Smooth muscle cell (in vitro differentiated cells): ENCODE data around the gene KIRREL3. TPM values are rescaled to one million over a fixed set of nuclear protein-coding genes. Genes with fewer than 3 reads are reported as not detected.

ENCODE experiments used
- DNase-seq: peaks from one replicate; lab custom pipeline; 2025; ENCODE audit not compliant: unreplicated experiment; lab: John Stamatoyannopoulos, UW
- H2AFZ ChIP-seq: fragments of 200-600 bp; sonication (generic); 2 replicates; pipeline ENCODE4 v1.6.0; 2016; ENCODE audit warnings: antibody characterized with exemption, low read depth, mild to moderate bottlenecking
- H3F3A ChIP-seq: fragments of 200-600 bp; sonication (generic); 2 replicates; pipeline ENCODE4 v1.6.0; 2017; ENCODE audit warnings: antibody characterized with exemption, low read depth
- H3K27ac ChIP-seq: fragments of 200-600 bp; sonication (generic); 2 replicates; pipeline ENCODE4 v1.5.1; 2016; ENCODE audit warnings: low read depth, mild to moderate bottlenecking
- H3K27me3 ChIP-seq: fragments of 200-600 bp; sonication (generic); 2 replicates; pipeline ENCODE4 v1.6.1; 2016; ENCODE audit warnings: low read depth, mild to moderate bottlenecking
- H3K36me3 ChIP-seq: fragments of 200-600 bp; sonication (generic); 2 replicates; pipeline ENCODE4 v1.5.1; 2016; ENCODE audit warnings: low read depth
- H3K4me1 ChIP-seq: fragments of 200-600 bp; sonication (generic); 2 replicates; pipeline ENCODE4 v1.5.1; 2016; ENCODE audit warnings: low read depth
- H3K4me2 ChIP-seq: fragments of 200-600 bp; sonication (generic); 2 replicates; pipeline ENCODE4 v1.6.0; 2016; ENCODE audit warnings: mild to moderate bottlenecking
- H3K4me3 ChIP-seq: fragments of 200-600 bp; sonication (generic); 2 replicates; pipeline ENCODE4 v1.5.1; 2016; ENCODE audit warnings: mild to moderate bottlenecking
- H3K79me2 ChIP-seq: fragments of 200-600 bp; sonication (generic); 2 replicates; pipeline ENCODE4 v1.6.0; 2016; ENCODE audit warnings: low read depth, mild to moderate bottlenecking
- H3K9ac ChIP-seq: fragments of 200-600 bp; sonication (generic); 2 replicates; pipeline ENCODE4 v1.6.0; 2016; ENCODE audit warnings: low read depth
- H3K9me3 ChIP-seq: fragments of 200-600 bp; sonication (generic); replicated peaks from 2 replicates; pipeline ENCODE4 v1.5.1; 2016; ENCODE audit warnings: low read depth
- H4K20me1 ChIP-seq: fragments of 200-600 bp; sonication (generic); 2 replicates; pipeline ENCODE4 v1.6.0; 2016; ENCODE audit warnings: low read depth
- CTCF ChIP-seq: fragments of 200-600 bp; sonication (generic); IDR thresholded peaks from 2 replicates; pipeline ENCODE4 v1.5.1; 2017; ENCODE audit warnings: borderline replicate concordance, mild to moderate bottlenecking, antibody characterized with exemption; ENCODE audit not compliant: insufficient read depth, poor library complexity, severe bottlenecking
- WGBS: methylation state at CpG from one replicate; pipeline ENCODE4 v1.1.7; 2016; ENCODE audit warnings: low lambda C conversion rate; 5-methylcytosine and 5-hydroxymethylcytosine counted together
- polyA plus RNA-seq: library from polyadenylated mRNA; unstranded; fragments of >200 nt; fragmentation: Nextera tagmentation; extraction: Ambion mirVana; gene quantifications from 2 replicates; pipeline ENCODE4 v1.2.1, GENCODE V29; 2016
- total RNA-seq: library from RNA; depleted of rRNA; stranded (reverse); fragments of >200 nt; gene quantifications from 2 replicates; pipeline ENCODE4 v1.2.3, GENCODE V29; 2014

The KIRREL3 gene
- total and polyA plus RNA-seq, 2 experiments from 2014 or later, result 1.2 TPM; not detected in 1

DNA sequence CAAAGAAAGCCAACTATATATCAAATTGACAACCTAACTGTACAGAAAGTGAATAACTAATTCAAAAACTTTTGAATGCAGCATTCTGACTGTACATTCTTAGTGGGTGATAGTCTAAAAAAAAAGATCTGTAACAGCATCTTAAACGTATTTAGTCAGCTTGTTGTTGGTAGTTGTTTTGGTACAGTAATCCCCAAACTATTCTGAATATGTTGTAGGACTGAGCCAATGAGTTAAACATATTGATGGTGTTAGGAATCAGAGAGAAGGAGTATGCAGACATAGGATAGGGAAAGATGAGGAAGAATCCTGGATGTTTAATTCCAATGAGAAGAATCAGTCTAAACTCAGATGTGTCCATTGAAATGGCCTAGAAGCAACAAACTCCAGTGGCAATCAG is 41.9 kb upstream of the KIRREL3 start:
- no peaks in the 10 kb centered on the region for H3K36me3 ChIP-seq
- H3F3A ChIP-seq, result no peaks in the 10 kb centered on the region
- H3K9ac ChIP-seq, result no peak overlapping the region
- no peak overlapping the region for H3K4me3 ChIP-seq
- no peaks in the 10 kb centered on the region for H3K4me1 ChIP-seq
- H4K20me1 ChIP-seq, result no peaks in the 10 kb centered on the region
- DNase-seq, result no peak
- 23% methylated on average over 1 of the region's 1 CpG for WGBS
- H3K79me2 ChIP-seq, result no peaks in the 10 kb centered on the region
- no peak overlapping the region for H3K27ac ChIP-seq
- no peaks in the 10 kb centered on the region for H3K9me3 ChIP-seq
- TF ChIP-seq CTCF, result no peak
- no peak overlapping the region for H2AFZ ChIP-seq
- no peak overlapping the region for H3K4me2 ChIP-seq
- H3K27me3 ChIP-seq, result no peaks in the 10 kb centered on the region

DNA sequence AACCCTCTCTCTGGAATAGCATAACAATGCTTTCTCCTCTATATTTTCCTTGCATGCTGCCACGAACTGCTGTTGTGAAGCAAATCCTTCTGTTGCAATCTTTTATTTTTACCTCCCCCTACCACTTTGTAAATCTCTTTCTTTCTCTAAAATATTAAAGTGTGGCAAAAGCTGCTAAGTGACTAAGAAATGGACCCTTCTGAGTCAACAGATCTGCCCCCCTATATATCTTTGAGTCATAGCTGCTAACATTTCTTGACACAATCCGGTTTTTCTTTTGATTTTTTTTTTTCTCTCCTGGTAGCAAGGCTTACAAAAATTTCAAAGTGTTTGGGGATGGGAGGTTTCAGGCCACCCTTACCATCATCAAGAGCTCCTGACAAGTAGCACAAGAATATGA is 39.0 kb upstream of the KIRREL3 start:
- Histone ChIP-seq H3K4me3 (no peak overlapping the region), H3K9me3 (no peaks in the 10 kb centered on the region), H3K4me2 (no peak overlapping the region), H3K27me3 (no peaks in the 10 kb centered on the region), H3K4me1 (no peaks in the 10 kb centered on the region), H2AFZ (no peak overlapping the region), H3K36me3 (no peaks in the 10 kb centered on the region), H3K79me2 (no peaks in the 10 kb centered on the region), H4K20me1 (no peaks in the 10 kb centered on the region), H3K9ac (no peak overlapping the region), H3K27ac (no peak overlapping the region), H3F3A (no peaks in the 10 kb centered on the region)
- DNase-seq, result no peak
- TF ChIP-seq CTCF, result no peak
- WGBS, result 63% methylated on average over 2 of the region's 2 CpGs

DNA sequence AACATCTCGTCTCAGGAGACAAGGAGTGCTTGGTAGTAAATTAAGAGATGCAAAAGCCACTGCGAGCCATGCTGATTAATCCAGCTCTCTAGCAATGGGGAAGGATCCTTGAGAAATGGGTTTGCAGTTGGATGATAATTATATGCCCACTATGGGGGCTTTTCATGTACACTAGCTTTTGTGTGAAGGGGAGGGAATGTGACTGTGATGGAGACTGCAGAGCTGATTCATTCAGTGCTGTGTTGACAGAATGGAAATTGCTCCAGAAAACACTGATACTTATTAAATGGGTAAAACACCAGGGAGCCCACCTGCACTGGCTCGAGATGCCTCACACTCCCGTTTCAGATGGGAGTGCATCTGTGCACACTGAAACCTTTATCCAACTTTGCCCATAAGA is 37.0 kb upstream of the KIRREL3 start:
- Histone ChIP-seq H3K4me3 (no peak overlapping the region), H3K79me2 (no peaks in the 10 kb centered on the region), H3K27me3 (no peaks in the 10 kb centered on the region), H3K9ac (no peak overlapping the region), H3K4me2 (no peak overlapping the region), H3K4me1 (no peaks in the 10 kb centered on the region), H3K27ac (no peak overlapping the region), H4K20me1 (no peaks in the 10 kb centered on the region), H2AFZ (no peak overlapping the region), H3K36me3 (no peaks in the 10 kb centered on the region), H3F3A (no peaks in the 10 kb centered on the region), H3K9me3 (no peaks in the 10 kb centered on the region)
- WGBS, result 87% methylated on average over 4 of the region's 4 CpGs
- TF ChIP-seq CTCF, result no peak
- no peak for DNase-seq

DNA sequence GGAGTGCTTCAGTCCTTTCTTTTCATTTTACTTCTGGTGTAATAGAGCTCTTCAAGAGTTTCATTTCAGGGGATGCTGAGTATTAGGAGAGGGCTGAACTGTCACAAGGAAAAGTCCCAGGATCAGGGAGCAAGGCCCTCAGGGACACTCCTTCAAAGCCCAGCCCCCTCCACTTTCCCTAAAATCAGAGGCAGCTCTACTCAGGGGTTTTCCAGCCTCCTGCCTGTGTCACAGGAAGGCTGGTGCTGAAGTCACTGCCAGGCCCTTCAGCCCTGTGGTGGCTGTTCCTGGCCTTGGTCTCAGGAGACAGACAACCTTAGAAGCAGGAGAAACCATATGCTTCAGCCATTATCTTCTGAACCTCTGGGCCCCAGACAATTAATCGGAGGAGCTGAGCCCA is 36.4 kb upstream of the KIRREL3 start:
- Histone ChIP-seq H3K4me1 (no peaks in the 10 kb centered on the region), H4K20me1 (no peaks in the 10 kb centered on the region), H2AFZ (no peak overlapping the region), H3K4me3 (no peak overlapping the region), H3K27ac (no peak overlapping the region), H3K36me3 (no peaks in the 10 kb centered on the region), H3K27me3 (no peaks in the 10 kb centered on the region), H3K9me3 (no peaks in the 10 kb centered on the region), H3K9ac (no peak overlapping the region), H3K79me2 (no peaks in the 10 kb centered on the region), H3F3A (no peaks in the 10 kb centered on the region), H3K4me2 (no peak overlapping the region)
- DNase-seq, result no peak
- 92% methylated on average over 1 of the region's 1 CpG for WGBS
- TF ChIP-seq CTCF, result no peak
